ENCODE results near the gene EFTUD2. TPM values are rescaled to one million over a fixed set of nuclear protein-coding genes. Genes with fewer than 3 reads are reported as not detected.
A peak's percentile ranks its signal among the peaks of the same experiment; 100 is the strongest.

EFTUD2 gene
- total RNA-seq, 2 experiments from 2014 or later, result 73.5 to 148 TPM

- Histone ChIP-seq H3K9me2 (ENCODE audit: insufficient read depth, low read length) (no peaks in the 10 kb centered on the region), H3K36me3 (ENCODE audit: insufficient read depth, low read length) (no peaks in the 10 kb centered on the region), H3K9me3 (ENCODE audit: low read length) (no peaks in the 10 kb centered on the region), H3K27ac (ENCODE audit: low read depth, low read length, poor library complexity, severe bottlenecking) (no peak overlapping the region), H3K79me2 (ENCODE audit: insufficient read depth, low read depth, low read length) (no peaks in the 10 kb centered on the region), H4K20me1 (ENCODE audit: insufficient read depth, low read length) (no peaks in the 10 kb centered on the region), H3K4me3 (ENCODE audit: low read depth, low read length, poor library complexity, severe bottlenecking) (no peak overlapping the region), H2AFZ (ENCODE audit: low read length) (peak overlapping the region; percentile 4; the same call in 1 of the 2 replicates), H3K4me1 (ENCODE audit: insufficient read depth, low read length, poor library complexity, severe bottlenecking) (peaks cover 23% of the 10 kb centered on the region), H3K4me2 (ENCODE audit: low read length) (peak overlapping the region; percentile 21)
- peak; percentile 84 for TF ChIP-seq CTCF (conservative IDR thresholded peaks at IDR 0.05; ENCODE audit: low read length)
- TF ChIP-seq EZH2phosphoT487 (IDR thresholded peaks at IDR 0.05; ENCODE audit: borderline replicate concordance, low read depth, low read length), result no peak
- CTCF ChIA-PET (ENCODE audit: unreplicated experiment), result interaction anchor here (0.6 to 1.3 kb wide), 6 partner anchors 9 to 215 kb away, joined by 3 to 5 read pairs (median 3); partner anchors contain the start of gene ACBD4
- BruUV-seq (replicated peaks), result no TSS peak
- peak; percentile 79 for DNase-seq (ENCODE audit: low spot score)
- POLR2A ChIA-PET, result interaction anchor here (0.6 to 1.4 kb wide), 3 partner anchors 9 to 57 kb away, joined by 3 to 5 read pairs (median 4); no protein-coding TSS in a partner anchor
- intact Hi-C loops (cut with micrococcal nuclease; ENCODE audit: unreplicated experiment), result loop anchor here (1.0 to 2.0 kb wide), 3 partner anchors 102 to 213 kb away; no protein-coding TSS in a partner anchor
Measured at GRCh38 chr17:44919885-44920564, 20.8 kb upstream of the EFTUD2 start.

- DNase-seq (ENCODE audit: low spot score), result no peak
Measured at GRCh38 chr17:44919411-44919810, 20.2 kb upstream of the EFTUD2 start.

More at GRCh38 chr17:44919411-44919810, 20.2 kb upstream of the EFTUD2 start:
- H4K20me1 ChIP-seq (ENCODE audit: insufficient read depth, low read length), result no peaks in the 10 kb centered on the region
- H2AFZ ChIP-seq (ENCODE audit: low read length), result no peak overlapping the region
- no peak overlapping the region for H3K4me2 ChIP-seq (ENCODE audit: low read length)
- no peaks in the 10 kb centered on the region for H3K79me2 ChIP-seq (ENCODE audit: insufficient read depth, low read depth, low read length)
- POLR2A ChIA-PET, result interaction anchor here (1.4 kb wide), 1 partner anchor 27 kb away, joined by 5 read pairs; no protein-coding TSS in a partner anchor
- H3K9me2 ChIP-seq (ENCODE audit: insufficient read depth, low read length), result no peaks in the 10 kb centered on the region
- H3K4me1 ChIP-seq (ENCODE audit: insufficient read depth, low read length, poor library complexity, severe bottlenecking), result peaks cover 25% of the 10 kb centered on the region
- no peak for TF ChIP-seq CTCF (conservative IDR thresholded peaks at IDR 0.05; ENCODE audit: low read length)
- H3K9me3 ChIP-seq (ENCODE audit: low read length), result no peaks in the 10 kb centered on the region
- no peaks in the 10 kb centered on the region for H3K36me3 ChIP-seq (ENCODE audit: insufficient read depth, low read length)
- H3K4me3 ChIP-seq (ENCODE audit: low read depth, low read length, poor library complexity, severe bottlenecking), result no peak overlapping the region
- H3K27ac ChIP-seq (ENCODE audit: low read depth, low read length, poor library complexity, severe bottlenecking), result no peak overlapping the region
- intact Hi-C loops (cut with micrococcal nuclease; ENCODE audit: unreplicated experiment), result no loop called here
- CTCF ChIA-PET (ENCODE audit: unreplicated experiment), result no interaction called here
- no TSS peak for BruUV-seq (replicated peaks)

Data from OCI-LY7 (cell line).